Measurements from ENCODE around the gene ECT2L.
"Not testable (repeated sequence)": the region's sequence is repeated elsewhere in the genome, so short reads cannot be mapped to it uniquely, and the experiment has no call there.

The ECT2L gene

DNA sequence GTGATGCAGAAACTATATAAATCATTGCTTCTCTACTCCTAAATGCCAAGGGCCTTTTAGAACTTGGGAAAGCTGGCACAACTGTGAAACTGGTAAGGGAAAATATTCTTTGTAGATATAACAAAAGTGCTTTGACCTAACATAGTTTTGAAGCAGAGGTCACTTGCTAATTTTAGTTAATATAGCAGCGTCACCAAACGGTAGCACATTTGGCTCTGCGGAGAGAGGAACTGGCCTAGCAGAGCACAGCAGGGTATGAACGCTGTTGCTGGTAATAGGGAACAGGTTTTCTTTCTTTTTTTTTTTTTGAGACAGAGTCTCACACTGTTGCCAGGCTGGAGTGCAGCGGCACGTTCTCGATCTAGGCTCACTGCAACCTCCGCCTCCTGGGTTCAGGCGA, 67.4 kb downstream of the ECT2L start:
- DNase-seq, result no peak

DNA sequence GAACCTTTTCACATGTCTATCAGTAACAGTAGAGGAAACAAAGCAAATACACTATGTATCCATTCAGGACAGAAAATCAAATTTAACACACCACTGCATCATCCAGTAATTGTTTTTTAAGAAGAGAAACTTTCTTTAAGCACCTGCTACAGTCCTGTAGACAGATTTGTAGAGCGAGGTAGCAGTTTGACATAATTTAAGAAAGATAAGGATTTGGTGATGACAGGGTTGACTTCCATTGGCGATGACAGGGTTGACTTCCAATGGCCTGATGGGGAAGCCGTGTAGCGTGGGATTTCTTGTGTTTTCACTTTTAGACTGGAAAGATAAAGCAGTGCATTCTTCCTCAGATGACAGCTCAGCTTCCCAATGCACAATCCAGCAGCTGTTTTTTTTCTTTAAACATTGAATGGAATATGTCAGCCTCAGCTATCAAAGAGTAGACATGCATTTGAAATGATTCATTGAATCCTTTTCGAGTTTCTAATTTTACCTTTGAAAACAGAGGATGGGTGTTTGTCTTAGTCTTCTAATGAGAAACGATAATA, 68.5 kb downstream of the ECT2L start:
- DNase-seq, result no peak

DNA sequence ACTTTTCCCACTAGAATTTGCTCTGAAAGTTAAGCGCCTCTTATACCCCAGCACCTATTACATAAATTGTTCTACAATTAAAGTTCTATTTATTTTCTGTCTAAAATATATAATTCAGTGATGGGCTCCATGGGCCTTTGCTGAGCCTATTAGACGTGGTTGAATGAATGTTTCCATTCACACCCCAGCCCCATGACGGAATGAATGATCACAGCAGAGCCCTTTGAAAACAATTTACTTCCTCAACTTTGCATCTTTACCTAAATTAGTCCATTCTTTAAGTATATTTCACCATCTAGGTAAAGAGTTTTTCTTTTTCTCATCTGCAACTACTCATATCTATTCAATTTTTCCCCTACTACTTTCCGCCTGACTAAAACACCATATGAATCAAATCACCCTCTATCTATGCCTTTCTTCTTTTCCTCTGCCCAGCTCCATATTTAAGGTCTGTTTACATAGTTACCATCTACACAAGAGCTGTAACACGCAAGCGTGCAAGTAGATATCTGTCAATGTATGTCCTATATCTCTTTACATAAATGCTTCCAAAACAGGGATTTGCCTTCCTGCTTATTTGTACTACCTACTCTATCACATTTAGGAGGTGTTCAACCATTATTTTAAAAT, 69.7 kb downstream of the ECT2L start:
- DNase-seq, result no peak

DNA sequence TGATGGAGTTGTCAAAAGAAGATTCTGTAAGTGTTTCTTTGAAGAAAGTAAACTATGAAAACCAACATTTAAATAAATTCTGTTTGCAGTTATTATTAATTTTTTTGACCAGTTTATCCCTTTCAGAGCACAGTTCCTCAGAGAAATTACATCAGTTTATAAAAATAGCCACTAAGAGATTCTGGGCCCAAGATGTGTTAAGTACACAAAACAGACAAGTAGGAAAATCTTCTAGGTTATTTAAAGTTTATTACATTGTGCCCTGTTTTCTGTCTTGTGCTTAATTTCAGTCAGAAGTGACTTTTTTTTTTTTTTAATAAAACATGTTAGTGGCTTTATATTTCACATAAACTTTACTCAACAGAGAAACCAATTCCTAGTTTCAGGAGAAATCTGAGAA, 72.3 kb downstream of the ECT2L start:
- DNase-seq, result no peak

DNA sequence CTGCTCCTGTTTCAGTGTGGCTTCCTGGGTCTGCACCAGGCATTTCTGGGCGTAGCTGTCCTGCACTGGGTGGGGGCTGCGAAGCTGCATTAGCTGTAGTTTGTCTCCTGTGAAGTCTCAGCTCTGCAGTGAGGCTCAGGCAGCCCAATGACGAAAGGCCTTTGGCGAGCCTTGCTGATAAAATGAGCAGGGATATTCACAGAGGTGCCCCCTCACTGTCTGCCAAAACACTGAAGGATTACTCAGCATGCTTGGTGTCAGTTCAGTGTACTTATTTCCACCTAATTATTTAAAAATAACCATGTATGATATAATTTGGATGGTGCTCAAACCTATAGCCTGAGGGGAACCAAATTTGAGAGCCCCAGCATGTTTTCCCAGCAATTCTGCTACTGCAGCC, 73.5 kb downstream of the ECT2L start:
- DNase-seq, result no peak

DNA sequence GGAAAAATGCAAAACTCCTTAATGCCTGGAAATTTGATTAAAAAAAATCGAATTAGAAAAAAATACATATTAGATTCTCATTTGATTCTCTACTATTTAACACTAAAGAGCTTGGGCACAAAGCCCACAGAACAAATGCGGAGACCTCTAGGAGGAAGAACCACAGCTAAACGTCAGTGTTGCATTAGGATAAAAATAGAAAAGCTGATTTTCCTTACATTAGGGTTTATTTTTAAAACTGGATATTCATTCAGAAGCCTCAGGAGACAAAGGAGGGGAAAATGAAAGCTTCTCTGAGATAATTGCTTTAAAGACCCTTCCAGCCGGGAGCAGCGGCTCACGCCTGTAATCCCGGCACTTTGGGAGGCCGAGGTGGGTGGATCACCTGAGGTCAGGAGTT, 77.3 kb downstream of the ECT2L start:
- no peak for DNase-seq

DNA sequence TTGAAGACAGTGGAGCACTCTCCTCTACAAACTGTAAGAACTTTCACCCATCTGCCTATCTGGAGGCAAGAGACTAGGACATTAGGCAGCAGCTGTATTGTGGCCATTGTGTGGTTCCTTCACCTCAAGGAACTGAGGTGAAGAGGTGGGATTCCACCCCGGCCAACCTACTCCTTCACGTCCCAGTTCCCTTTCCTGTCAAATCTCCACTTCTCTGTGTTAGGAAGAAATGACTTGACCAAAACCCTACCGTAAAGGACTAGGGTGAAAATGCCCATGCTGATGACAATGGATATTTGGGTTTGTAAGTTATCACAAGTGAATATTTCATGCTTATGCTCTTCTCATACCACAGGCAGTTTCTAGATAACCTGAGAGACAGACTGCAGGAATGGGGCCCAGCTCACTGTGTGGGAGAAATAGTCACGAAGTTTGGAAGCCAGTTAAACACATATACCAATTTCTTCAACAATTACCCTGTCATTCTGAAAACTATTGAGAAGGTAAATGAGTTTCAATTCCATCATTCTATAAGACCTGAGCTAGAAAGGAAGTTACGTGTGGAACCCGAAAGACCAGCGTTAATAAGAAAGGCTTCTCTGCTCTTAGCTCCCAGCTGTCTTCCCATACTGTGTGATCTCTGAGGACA, 86.6 kb downstream of the ECT2L start:
- DNase-seq, result no peak

DNA sequence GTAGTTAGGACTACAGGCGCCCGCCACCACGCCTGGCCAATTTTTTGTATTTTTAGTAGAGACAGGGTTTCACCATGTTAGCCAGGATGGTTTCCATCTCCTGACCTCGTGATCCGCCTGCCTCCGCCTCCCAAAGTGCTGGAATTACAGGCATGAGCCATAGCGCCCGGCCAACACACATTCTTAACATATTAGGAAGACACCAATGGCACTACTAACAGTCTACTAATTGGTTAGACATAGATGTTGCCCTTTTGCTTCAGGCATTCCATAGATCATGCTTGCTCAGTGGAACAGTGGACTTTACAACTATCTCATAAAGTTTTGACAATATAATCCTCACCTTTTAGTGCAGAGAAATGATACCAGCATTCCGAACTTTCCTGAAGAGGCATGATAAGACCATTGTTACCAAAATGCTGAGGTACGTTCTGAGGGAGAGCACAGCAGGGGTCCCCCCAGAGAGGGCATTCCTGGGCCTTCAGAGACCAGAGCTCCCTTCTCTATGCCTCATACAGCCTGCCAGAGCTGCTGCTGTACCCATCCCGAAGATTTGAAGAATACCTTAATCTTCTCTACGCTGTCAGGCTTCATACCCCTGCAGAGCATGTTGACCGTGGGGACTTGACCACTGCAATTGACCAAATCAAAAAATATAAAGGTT, 89.4 kb downstream of the ECT2L start:
- no peak for DNase-seq

DNA sequence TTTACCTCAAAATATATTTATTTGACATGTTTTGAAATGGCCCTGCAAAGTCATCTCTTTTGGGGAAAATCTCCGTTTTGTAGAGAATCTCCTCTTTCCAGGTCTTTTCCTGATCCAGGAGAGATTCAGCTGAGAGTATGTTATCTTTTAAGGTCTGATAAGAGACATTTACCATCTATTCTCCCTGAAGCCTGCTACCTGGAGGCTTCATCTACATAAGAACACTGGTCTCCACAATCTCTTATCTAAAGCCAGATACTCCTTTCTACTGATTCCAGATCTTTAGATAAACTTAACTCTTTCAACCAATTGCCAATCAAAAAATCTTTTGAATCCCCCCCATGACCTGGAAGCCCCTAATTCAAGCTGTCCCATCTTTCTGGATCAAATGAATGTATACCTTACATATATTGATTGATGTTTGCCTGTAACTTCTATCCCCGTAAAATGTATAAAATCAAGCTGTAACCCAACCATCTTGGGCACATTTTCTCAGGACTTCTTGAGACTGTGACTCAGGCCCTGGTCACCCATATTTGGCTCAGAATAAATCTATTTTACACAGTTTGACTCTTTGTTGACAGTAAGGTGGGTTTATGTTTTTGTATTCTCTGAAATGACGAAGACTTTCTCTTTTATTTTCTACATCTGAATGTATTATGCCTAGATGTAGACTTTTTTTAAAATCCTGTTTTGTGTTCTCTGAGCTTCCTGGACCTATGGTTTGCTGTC, 95.5 kb downstream of the ECT2L start:
- no peak for DNase-seq

DNA sequence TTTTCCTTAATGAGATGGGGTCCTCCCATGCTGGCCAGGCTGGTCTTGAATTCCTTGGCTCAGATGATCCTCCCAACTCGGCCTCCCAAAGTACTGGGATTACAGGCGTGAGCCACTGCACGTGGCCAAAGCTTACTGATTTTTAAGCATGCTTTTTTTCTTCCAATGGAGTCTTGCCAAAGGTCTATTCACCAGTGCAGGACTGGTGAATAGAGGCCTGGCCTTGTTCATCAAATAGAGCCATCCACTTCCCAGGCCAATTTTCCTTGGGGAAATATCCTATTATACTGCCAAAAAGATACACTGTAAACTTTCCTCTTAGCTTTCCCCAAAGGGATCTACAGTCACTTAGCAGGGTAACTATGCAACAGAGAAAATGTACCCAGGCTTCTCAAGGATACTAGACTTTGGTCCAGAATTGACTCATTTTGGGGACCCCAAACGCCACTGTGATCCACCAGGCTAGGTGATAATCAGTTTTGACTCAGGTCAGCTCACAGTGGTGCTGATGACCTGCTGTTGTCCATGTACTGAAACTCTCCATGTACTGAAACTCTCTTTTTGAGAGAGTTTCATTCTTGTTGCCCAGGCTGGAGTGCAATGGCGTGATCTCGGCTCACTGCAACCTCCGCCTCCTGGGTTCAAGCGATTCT, 100.3 kb downstream of the ECT2L start:
- DNase-seq, result no peak

DNA sequence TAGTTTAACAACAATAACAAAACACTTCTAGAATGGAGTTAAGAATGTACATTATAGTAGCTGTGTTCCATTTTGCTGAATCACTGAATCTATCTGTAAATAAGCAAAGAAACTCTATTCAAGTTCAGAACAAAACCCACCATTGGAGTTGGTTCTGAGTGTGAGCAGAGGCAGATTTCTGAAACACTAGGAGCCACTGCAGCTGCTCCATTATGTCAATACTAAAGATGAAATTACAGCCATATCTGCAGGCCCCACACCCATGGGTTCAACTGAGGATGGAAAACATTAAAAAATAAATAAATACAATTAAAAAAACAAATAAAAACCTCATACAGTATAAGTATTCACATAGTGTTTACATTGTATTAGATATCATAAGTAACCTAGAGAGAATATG, 101.1 kb downstream of the ECT2L start:
- no peak for DNase-seq

DNA sequence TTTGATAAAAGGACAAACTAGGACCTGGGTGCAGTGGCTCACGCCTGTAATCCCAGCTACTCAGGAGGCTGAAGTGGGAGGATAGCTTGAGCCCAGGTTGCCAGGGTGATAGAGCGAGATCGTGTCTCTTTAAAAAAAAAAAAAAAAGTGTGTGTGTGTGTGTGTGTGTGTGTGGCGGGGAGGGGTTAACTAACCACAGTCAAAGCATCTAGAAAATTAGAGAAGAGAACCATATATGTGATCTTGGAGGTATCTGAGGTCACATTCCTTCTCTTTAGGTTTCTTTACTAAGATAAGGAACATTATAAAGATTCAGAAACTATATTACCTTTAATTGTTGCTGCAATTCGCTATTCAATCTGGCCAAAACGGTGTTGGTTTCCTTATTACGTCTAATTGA, 111.3 kb downstream of the ECT2L start:
- DNase-seq, result no peak

DNA sequence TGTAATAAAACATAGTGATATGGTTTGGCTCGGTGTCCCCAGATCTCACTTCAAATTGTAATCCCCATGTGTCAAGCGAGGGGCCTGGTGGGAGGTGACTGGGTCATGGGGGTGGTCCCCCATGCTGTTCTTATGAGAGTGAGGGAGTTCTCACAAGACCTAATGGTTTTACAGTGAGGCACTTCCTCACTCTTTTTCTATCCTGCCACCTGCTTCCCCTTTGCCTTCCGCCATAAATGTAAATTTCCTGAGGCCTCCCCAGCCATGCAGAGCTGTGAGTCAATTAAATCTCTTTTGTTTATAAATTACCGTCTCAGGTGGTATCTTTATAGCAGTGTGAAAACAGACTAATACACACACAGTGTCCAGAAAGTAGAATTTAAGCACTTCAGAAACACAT, 113.6 kb downstream of the ECT2L start:
- no peak for DNase-seq

DNA sequence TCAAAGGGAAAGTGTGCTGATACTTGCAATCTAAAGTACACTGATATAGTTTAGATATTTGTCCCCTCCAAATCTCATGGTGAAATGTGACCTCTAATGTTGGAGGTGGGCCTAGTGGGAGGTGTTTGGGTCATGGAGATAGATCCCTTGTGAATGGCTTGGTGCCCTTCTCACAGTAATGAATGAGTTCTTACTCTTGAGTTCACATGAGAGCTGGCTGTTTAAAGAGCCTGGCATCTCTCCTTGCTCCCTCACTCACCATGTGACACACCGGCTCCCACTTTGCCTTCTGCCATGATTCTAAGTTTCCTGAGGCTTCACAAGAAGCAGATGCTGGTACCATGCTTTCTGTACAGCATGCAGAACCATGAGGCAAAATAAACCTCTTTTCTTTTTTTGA, 114.1 kb downstream of the ECT2L start:
- no peak for DNase-seq

DNA sequence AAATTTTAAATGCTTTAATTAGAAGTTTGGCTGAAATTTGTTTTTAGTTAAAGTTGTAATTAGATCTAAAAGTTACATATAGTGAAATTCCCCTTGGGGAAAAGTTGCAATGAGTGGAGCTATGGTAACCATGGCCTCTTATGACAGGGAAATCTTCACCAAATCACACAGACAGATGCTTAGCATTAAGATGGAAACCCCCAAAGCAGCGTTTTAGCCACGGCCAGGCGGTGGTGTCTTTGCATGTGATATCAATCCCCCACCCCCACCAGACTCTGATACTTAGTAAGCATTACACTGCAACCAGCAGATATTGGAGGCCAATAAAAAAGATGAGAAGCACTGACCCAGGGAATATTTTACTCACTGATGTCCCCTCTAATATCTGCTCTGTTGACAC, 116.4 kb downstream of the ECT2L start:
- no peak for DNase-seq

DNA sequence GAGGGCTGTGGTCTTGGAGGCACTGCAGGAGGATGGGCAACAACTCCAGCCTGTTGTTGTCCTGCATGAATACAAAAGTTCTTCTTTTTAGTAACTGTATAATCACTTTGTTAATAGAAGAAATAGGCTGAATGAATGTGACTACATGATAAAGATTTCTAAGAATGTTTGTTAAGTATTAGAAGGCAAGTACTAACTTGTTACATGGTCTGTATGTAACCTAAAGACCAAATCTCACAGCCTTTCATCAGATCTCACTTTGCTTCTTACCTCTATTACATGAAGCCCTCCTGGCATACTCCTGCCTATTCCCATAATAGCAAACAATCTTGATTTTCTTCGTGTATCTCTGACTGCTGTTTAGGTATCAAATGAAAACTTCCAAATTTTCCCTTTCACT, 118.8 kb downstream of the ECT2L start:
- DNase-seq, result no peak

DNA sequence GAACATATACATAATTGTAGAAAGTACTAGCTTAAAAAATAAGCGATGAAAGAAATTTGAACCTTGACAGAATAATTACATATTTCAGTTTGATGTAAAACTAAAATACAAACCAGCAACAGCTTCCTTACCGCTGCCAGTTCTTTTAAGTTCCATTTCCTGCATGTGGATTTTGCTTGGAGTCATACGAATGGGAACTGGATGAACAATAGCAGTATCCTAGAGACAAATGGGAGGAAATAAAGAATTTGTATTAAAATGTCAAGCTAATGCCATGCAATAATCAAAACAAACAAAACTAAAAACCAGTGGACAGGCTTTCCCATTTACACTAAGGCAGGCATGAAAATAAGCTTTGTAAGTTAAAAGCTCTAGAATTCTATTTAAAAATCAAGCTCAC, 125.0 kb downstream of the ECT2L start:
- DNase-seq, result no peak

DNA sequence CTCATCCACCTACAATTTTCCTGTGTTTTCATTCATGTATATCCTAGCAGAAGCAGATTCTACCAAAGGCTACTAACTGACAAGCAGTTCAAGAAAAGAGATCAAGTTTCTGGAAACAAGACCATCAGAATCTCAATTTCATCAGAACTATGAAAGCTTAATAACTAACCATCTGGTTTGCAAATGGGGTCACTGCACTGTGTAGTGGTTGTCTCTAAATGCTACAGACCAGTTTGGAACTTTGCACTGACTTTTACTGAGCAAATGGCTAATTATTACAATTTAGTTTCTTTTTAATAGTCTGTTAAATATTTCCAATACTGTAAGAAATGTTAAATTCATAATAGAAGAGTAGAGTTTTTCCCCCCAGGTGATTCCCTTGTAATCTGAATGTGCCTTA, 127.7 kb downstream of the ECT2L start:
- DNase-seq, result peak; percentile 2

DNA sequence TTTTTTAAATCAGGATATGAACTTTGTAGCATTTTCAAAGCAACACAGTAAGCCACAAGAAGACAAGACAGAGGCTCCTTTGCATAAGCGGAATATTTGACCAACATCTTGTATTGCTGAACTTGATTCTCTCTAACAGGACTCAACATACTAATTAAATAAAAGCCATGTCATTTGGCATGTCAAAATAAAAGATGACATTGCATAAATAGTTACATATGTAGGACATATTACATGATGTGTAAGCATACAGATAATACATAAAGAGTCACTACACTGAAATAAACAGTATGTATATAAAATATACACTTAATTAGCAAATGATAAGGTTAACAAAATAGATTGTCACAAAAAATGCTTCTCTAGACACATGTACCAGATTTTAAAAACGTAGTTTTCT, 129.9 kb downstream of the ECT2L start:
- DNase-seq, result no peak

DNA sequence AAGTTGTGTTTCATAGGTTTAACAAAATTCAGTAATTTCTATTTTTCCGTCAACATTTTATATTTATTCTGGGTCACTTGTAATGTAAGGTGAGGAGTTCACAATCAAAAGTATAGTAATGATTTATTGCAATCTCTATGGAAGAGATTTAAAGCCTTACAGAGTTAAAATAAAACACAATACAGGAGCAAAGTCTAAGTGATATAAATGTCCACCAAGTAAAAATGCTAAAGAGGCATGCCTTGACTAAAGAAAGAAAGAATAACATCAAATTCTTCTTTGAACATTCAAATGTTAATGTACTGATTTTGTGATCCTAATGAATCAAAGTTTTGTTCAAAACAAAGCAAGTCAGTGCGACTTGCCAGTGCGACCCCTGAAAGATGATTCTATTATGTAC, 130.7 kb downstream of the ECT2L start:
- no peak for DNase-seq

DNA sequence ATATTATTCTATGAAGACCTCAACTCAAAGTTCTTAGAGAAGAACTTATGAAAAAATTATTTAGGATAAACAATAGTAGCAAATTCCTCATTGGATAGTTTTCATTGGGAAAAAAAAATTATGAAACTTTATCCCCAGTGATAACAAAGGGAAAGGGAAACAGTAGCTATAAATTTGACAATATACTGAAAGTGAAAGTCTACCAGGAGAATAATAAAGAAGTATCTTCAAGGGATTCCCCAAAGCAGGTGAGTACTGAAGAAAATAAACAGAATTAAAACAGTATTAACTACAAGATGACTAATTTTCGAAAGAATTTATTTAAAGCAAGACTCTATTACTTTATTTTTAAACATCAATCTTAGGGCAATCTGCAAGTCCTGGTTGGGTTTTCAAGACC, 135.8 kb downstream of the ECT2L start:
- no peak for DNase-seq

DNA sequence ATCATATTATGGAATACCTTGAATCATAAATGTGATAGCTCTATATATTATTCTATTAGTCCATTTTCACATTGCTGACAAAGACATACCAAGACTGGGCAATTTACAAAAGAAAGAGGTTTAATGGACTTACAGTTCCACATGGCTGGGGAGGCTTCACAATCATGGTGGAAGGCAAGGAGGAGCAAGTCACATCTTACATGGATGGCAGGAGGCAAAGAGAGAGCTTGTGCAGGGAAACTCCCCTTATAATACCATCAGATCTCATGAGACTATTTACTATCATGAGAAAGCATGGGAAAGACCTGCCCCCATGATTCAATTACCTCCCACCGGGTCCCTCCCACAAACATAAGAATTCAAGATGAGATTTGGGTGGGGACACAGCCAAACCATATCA, 141.0 kb downstream of the ECT2L start:
- not testable (repeated sequence) for DNase-seq

Measured in right kidney (tissue), 1 donor.